IMR-90 (cell line): ENCODE measurements around the gene SORCS1. TPM values are rescaled to one million over a fixed set of nuclear protein-coding genes. Genes with fewer than 3 reads are reported as not detected.

Source experiments
- ATAC-seq: fragments of 200-7000 bp; cut with Tn5 transposase; 2 replicates; pipeline ENCODE4 v1.9.1; 2020; ENCODE audit warnings: low read depth, mild to moderate bottlenecking, moderate library complexity
- BruUV-seq: library from RNA; stranded (reverse); fragments of 400-500 nt; replicated peaks from 2 replicates; lab custom pipeline; 2021; lab: Mats Ljungman, UMichigan
- CTCF ChIA-PET: fragments of 300-600 bp; formaldehyde crosslinking; extraction: SDS; loops from one replicate; lab custom pipeline; 2021; ENCODE audit warnings: antibody characterized with exemption; lab: Yijun Ruan, JAX
- POLR2A ChIA-PET: fragments of 300-600 bp; sonication (Branson Sonifier 250); formaldehyde crosslinking; loops from one replicate; lab custom pipeline; 2022; ENCODE audit warnings: antibody characterized with exemption; ENCODE audit not compliant: unreplicated experiment; lab: Charles Lee
- DNase-seq: peaks from one replicate; pipeline ENCODE4 v3.0.0; 2013
- H2AFZ ChIP-seq: replicated peaks from 2 replicates; pipeline ENCODE3; 2013; ENCODE audit warnings: low read length, mild to moderate bottlenecking; ENCODE audit not compliant: poor library complexity
- H2AK5ac ChIP-seq: 2 replicates; pipeline ENCODE4 v1.6.1; 2013; ENCODE audit warnings: low read depth, low read length, inconsistent platforms
- H2AK9ac ChIP-seq: replicated peaks from 2 replicates; pipeline ENCODE3; 2013; ENCODE audit warnings: mild to moderate bottlenecking, low read depth, low read length, moderate library complexity; ENCODE audit not compliant: poor library complexity
- H2BK120ac ChIP-seq: 2 replicates; pipeline ENCODE4 v1.6.1; 2013; ENCODE audit warnings: low read depth, low read length, inconsistent platforms
- H2BK15ac ChIP-seq: 3 replicates; pipeline ENCODE4 v1.6.1; 2013; ENCODE audit warnings: low read depth, low read length, inconsistent platforms
- H2BK20ac ChIP-seq: 2 replicates; pipeline ENCODE4 v1.6.1; 2013; ENCODE audit warnings: low read depth, mild to moderate bottlenecking, inconsistent platforms, low read length, moderate library complexity
- H2BK5ac ChIP-seq: 2 replicates; pipeline ENCODE4 v1.6.1; 2013; ENCODE audit warnings: mild to moderate bottlenecking, low read depth, low read length, inconsistent platforms; ENCODE audit not compliant: poor library complexity, severe bottlenecking
- H3K14ac ChIP-seq: replicated peaks from 2 replicates; pipeline ENCODE4 v1.6.1; 2013; ENCODE audit warnings: low read depth, low read length, inconsistent platforms
- H3K18ac ChIP-seq: 2 replicates; pipeline ENCODE4 v1.6.1; 2013; ENCODE audit warnings: low read depth, low read length, control low read depth
- H3K23ac ChIP-seq: 2 replicates; pipeline ENCODE4 v1.6.1; 2013; ENCODE audit warnings: low read depth, low read length, inconsistent platforms
- H3K27ac ChIP-seq: 2 replicates; pipeline ENCODE4 v1.5.1; 2013; ENCODE audit warnings: mild to moderate bottlenecking, control low read depth, low read length; ENCODE audit not compliant: insufficient read depth
- H3K27me3 ChIP-seq: 2 replicates; pipeline ENCODE4 v1.6.1; 2013; ENCODE audit warnings: low read length; ENCODE audit not compliant: control insufficient read depth, insufficient read depth
- H3K36me3 ChIP-seq: 2 replicates; pipeline ENCODE4 v1.6.1; 2013; ENCODE audit warnings: low read length, mixed read lengths; ENCODE audit not compliant: control insufficient read depth, insufficient read depth
- H3K4ac ChIP-seq: 2 replicates; pipeline ENCODE4 v1.6.1; 2013; ENCODE audit warnings: low read depth, low read length, inconsistent platforms
- H3K4me1 ChIP-seq: 2 replicates; pipeline ENCODE4 v1.6.1; 2013; ENCODE audit warnings: low read length, mixed read lengths; ENCODE audit not compliant: control insufficient read depth, insufficient read depth
- H3K4me2 ChIP-seq: 2 replicates; pipeline ENCODE4 v1.6.1; 2013; ENCODE audit warnings: low read depth, mild to moderate bottlenecking, control low read depth, low read length, moderate library complexity
- H3K4me3 ChIP-seq: 2 replicates; pipeline ENCODE4 v1.5.1; 2013; ENCODE audit warnings: low read depth, mild to moderate bottlenecking, control low read depth, low read length, moderate library complexity; ENCODE audit not compliant: insufficient read depth
- H3K56ac ChIP-seq: 2 replicates; pipeline ENCODE4 v1.6.1; 2013; ENCODE audit warnings: low read length, inconsistent platforms; ENCODE audit not compliant: insufficient read depth; ENCODE audit errors: extremely low read depth
- H3K79me1 ChIP-seq, 2 experiments: 2 replicates each; pipeline ENCODE4 v1.6.1; 2013; ENCODE audit warnings: low read length in 2 of 2, inconsistent platforms in 1 of 2, low read depth in 1 of 2
- H3K9ac ChIP-seq: 2 replicates; pipeline ENCODE4 v1.6.1; 2013; ENCODE audit warnings: low read depth, low read length, control low read depth
- H3K9me1 ChIP-seq: 2 replicates; pipeline ENCODE4 v1.6.1; 2013; ENCODE audit warnings: low read length, inconsistent platforms; ENCODE audit not compliant: insufficient read depth
- H3K9me3 ChIP-seq: 2 replicates; pipeline ENCODE4 v1.6.1; 2013; ENCODE audit warnings: low read length; ENCODE audit not compliant: control insufficient read depth, insufficient read depth
- H4K20me1 ChIP-seq: 2 replicates; pipeline ENCODE4 v1.6.1; 2013; ENCODE audit warnings: low read length, inconsistent platforms; ENCODE audit not compliant: insufficient read depth
- H4K5ac ChIP-seq: 2 replicates; pipeline ENCODE4 v1.6.1; 2013; ENCODE audit warnings: mild to moderate bottlenecking, low read depth, low read length, control low read depth
- H4K8ac ChIP-seq, 2 experiments: 2 replicates each; pipeline ENCODE4 v1.6.1; 2013; ENCODE audit warnings: low read depth in 2 of 2, low read length in 2 of 2, control low read depth in 1 of 2, inconsistent platforms in 1 of 2
- H4K91ac ChIP-seq: 2 replicates; pipeline ENCODE4 v1.6.1; 2013; ENCODE audit warnings: low read depth, low read length, inconsistent platforms; ENCODE audit not compliant: insufficient read depth
- BHLHE40 ChIP-seq: fragments of 150-350 bp; IDR thresholded peaks from 2 replicates; pipeline ENCODE4 v1.6.1; 2016; ENCODE audit warnings: mild to moderate bottlenecking, low read depth, low read length
- CEBPB ChIP-seq: IDR thresholded peaks from 2 replicates; pipeline ENCODE4 v1.6.1; 2012; ENCODE audit warnings: low read depth, low read length, improper control_type of control experiment
- FOS ChIP-seq: fragments of 150-350 bp; IDR thresholded peaks from 2 replicates; pipeline ENCODE4 v1.6.1; 2016; ENCODE audit warnings: low read depth, low read length
- MAZ ChIP-seq: IDR thresholded peaks from 2 replicates; pipeline ENCODE4 v1.6.1; 2012; ENCODE audit warnings: low read depth, mild to moderate bottlenecking, low read length, improper control_type of control experiment, moderate library complexity, borderline replicate concordance
- MXI1 ChIP-seq: IDR thresholded peaks from 2 replicates; pipeline ENCODE4 v1.6.1; 2012; ENCODE audit warnings: low read depth, mild to moderate bottlenecking, low read length, moderate library complexity, borderline replicate concordance
- RCOR1 ChIP-seq: IDR thresholded peaks from 2 replicates; pipeline ENCODE4 v1.6.1; 2012; ENCODE audit warnings: mild to moderate bottlenecking, low read length, improper control_type of control experiment; ENCODE audit not compliant: insufficient replicate concordance
- USF2 ChIP-seq: fragments of 150-350 bp; IDR thresholded peaks from 2 replicates; pipeline ENCODE4 v1.6.1; 2017; ENCODE audit warnings: mild to moderate bottlenecking, antibody characterized with exemption, low read length, low read depth
- WGBS, 2 experiments: methylation state at CpG; one replicate each; pipeline versions ENCODE4 v1.1.5 to v1.1.7; 2013; ENCODE audit warnings: missing lambda C conversion rate in 2 of 2; ENCODE audit not compliant: insufficient read length in 1 of 2; ENCODE audit errors: extremely low coverage in 2 of 2; 5-methylcytosine and 5-hydroxymethylcytosine counted together
- dilution Hi-C: fragments of 300-500 bp; cut with HindIII; formaldehyde crosslinking; loops from one replicate; pipeline ENCODE4 v1.14.3; 2018; ENCODE audit warnings: low sequenced_read_pairs; ENCODE audit not compliant: unreplicated experiment
- in situ Hi-C: fragments of 300-500 bp; cut with MboI; formaldehyde crosslinking; loops from 3 replicates; pipeline ENCODE4 v1.14.3; 2019; ENCODE audit warnings: low sequenced_read_pairs, inconsistent platforms, mixed read lengths
- intact Hi-C: fragments of 100-400 bp; cut with micrococcal nuclease; formaldehyde crosslinking; loops from 2 replicates; pipeline ENCODE4 v1.10.0; 2022
- polyA plus RNA-seq, 3 experiments: library from polyadenylated mRNA; depleted of rRNA; stranded (reverse); fragments of >200 nt; gene quantifications; 2 replicates each; pipeline ENCODE4 v1.2.3, GENCODE V29; 2012; ENCODE audit warnings: low replicate concordance in 1 of 3
- total RNA-seq: library from RNA; depleted of rRNA; stranded (reverse); fragments of >200 nt; gene quantifications from 2 replicates; pipeline ENCODE4 v1.2.3, GENCODE V29; 2012
- TF ChIP-seq, protein P1 (sequence below): fragments of 150-350 bp; IDR thresholded peaks from 2 replicates; pipeline ENCODE4 v1.6.1; 2016; ENCODE audit warnings: low read depth, mild to moderate bottlenecking, low read length, moderate library complexity, borderline replicate concordance

SORCS1 gene
- total and polyA plus RNA-seq, 2 of the 4 experiments (the other 2 are of a cell fraction) = under 0.01 TPM; not detected in 1

GRCh38 chr10:106873770-106874603, 290.5 kb downstream of the SORCS1 start (continued):
- no peak for TF ChIP-seq MXI1

- Histone ChIP-seq H4K5ac (no peak overlapping the region), H3K4me3 (no peak overlapping the region), H3K36me3 (no peaks in the 10 kb centered on the region), H2BK15ac (no peak overlapping the region), H3K14ac (no peak overlapping the region), H4K20me1 (no peaks in the 10 kb centered on the region), H2AFZ (no peak overlapping the region), H2BK20ac (no peak overlapping the region), H3K56ac (no peak overlapping the region), H3K4me1 (no peaks in the 10 kb centered on the region), H3K23ac (no peak overlapping the region), H3K9me3 (no peaks in the 10 kb centered on the region), H3K18ac (no peak overlapping the region), H3K4me2 (no peak overlapping the region), H3K9ac (no peak overlapping the region), H2BK5ac (no peak overlapping the region), H3K79me1 (no peaks in the 10 kb centered on the region), H3K9me1 (no peaks in the 10 kb centered on the region), H4K91ac (no peak overlapping the region), H3K27ac (no peak overlapping the region), H2AK9ac (no peak overlapping the region), H4K8ac (no peak overlapping the region), H2BK120ac (no peak overlapping the region), H2AK5ac (no peak overlapping the region), H3K4ac (no peak overlapping the region), H3K27me3 (no peaks in the 10 kb centered on the region)
- no peak for TF ChIP-seq RCOR1
- TF ChIP-seq FOS = no peak
- no peak for TF ChIP-seq CEBPB
- no peak for TF ChIP-seq MXI1
- TF ChIP-seq BHLHE40 = no peak
- TF ChIP-seq, protein P1, sequence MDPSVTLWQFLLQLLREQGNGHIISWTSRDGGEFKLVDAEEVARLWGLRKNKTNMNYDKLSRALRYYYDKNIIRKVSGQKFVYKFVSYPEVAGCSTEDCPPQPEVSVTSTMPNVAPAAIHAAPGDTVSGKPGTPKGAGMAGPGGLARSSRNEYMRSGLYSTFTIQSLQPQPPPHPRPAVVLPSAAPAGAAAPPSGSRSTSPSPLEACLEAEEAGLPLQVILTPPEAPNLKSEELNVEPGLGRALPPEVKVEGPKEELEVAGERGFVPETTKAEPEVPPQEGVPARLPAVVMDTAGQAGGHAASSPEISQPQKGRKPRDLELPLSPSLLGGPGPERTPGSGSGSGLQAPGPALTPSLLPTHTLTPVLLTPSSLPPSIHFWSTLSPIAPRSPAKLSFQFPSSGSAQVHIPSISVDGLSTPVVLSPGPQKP = no peak
- no peak for TF ChIP-seq USF2
- TF ChIP-seq MAZ = no peak
- ChIA-PET POLR2A (no interaction called here), CTCF (interaction anchor here (0.6 kb wide), 1 partner anchor 29 kb away, joined by 3 read pairs; no protein-coding TSS in a partner anchor)
- no TSS peak for BruUV-seq
- ATAC-seq (no peak), DNase-seq (no peak)
- in situ Hi-C loops (no loop called here), dilution Hi-C loops (no loop called here), intact Hi-C loops (no loop called here)
- no CpG with 5 or more reads among the region's 2 CpGs for WGBS, 2 experiments
Observed at GRCh38 chr10:106872176-106872575, 292.3 kb downstream of the SORCS1 start.
